Measurements from ENCODE around the gene RBBP8NL. TPM values are rescaled to one million over a fixed set of nuclear protein-coding genes. Genes with fewer than 3 reads are reported as not detected.

Gene RBBP8NL
- polyA plus RNA-seq, 3 donors: not detected

- Histone ChIP-seq H3K4me3 (replicated peaks in 1 of 3; ENCODE audit: low read depth in 2 of 3, low read length in 3 of 3) (no peak overlapping the region), H3K27me3 (ENCODE audit: control insufficient read depth in 2 of 2, insufficient read depth in 2 of 2, low read length in 2 of 2) (no peaks in the 10 kb centered on the region), H3K4me2 (replicated peaks; ENCODE audit: extremely low read depth, low read length, poor library complexity, severe bottlenecking) (no peak overlapping the region), H3K79me2 (ENCODE audit: insufficient read depth, low read length) (peaks cover 25% of the 10 kb centered on the region), H3K4me1 (ENCODE audit: control insufficient read depth in 1 of 2, insufficient read depth in 2 of 2, low read length in 2 of 2) (peaks cover 9 to 12% of the 10 kb centered on the region in 2 donors), H4K20me1 (ENCODE audit: insufficient read depth, low read length) (peaks cover 29% of the 10 kb centered on the region), H3K9ac (ENCODE audit: insufficient read depth, low read length, poor library complexity, severe bottlenecking) (no peak overlapping the region), H3K36me3 (replicated peaks in 1 of 2; ENCODE audit: control insufficient read depth in 1 of 2, insufficient read depth in 2 of 2, low read length in 2 of 2) (peaks cover 27 to 58% of the 10 kb centered on the region in 2 donors), H2AFZ (ENCODE audit: insufficient read depth, low read depth, low read length, poor library complexity, severe bottlenecking) (no peak overlapping the region), H3K27ac (ENCODE audit: low read depth in 1 of 2, low read length in 2 of 2) (no peak overlapping the region), H3K9me3 (replicated peaks in 1 of 2; ENCODE audit: control insufficient read depth in 1 of 2, insufficient read depth in 1 of 2, low read length in 2 of 2) (no peaks in the 10 kb centered on the region)
- Mint-ChIP-seq H3K4me3 (no peak overlapping the region), H3K4me1 (peaks cover 12% of the 10 kb centered on the region), H3K27ac (peak overlapping the region in 1 of 7 donors; percentile 56), H3K27me3 (ENCODE audit: low read depth in 3 of 3) (no peaks in the 10 kb centered on the region), H3K36me3 (peaks cover 43 to 71% of the 10 kb centered on the region in 2 donors), H3K9me3 (no peaks in the 10 kb centered on the region)
- no peak for TF ChIP-seq CTCF (IDR thresholded peaks at IDR 0.05)
- intact Hi-C loops (cut with micrococcal nuclease): no loop called here
- no peak for DNase-seq
- 90% methylated on average over 8 of the region's 10 CpGs for WGBS (ENCODE audit: insufficient coverage)
These were observed 35.3 kb downstream of the RBBP8NL start for GRCh38 chr20:62392077-62392418.

GRCh38 chr20:62391165-62392076 is 35.9 kb downstream of the RBBP8NL start:
- Histone ChIP-seq H3K27ac (ENCODE audit: low read depth in 1 of 2, low read length in 2 of 2) (no peak overlapping the region), H3K79me2 (ENCODE audit: insufficient read depth, low read length) (peaks cover 31% of the 10 kb centered on the region), H3K4me2 (replicated peaks; ENCODE audit: extremely low read depth, low read length, poor library complexity, severe bottlenecking) (no peak overlapping the region), H3K27me3 (ENCODE audit: control insufficient read depth in 2 of 2, insufficient read depth in 2 of 2, low read length in 2 of 2) (no peaks in the 10 kb centered on the region), H2AFZ (ENCODE audit: insufficient read depth, low read depth, low read length, poor library complexity, severe bottlenecking) (no peak overlapping the region), H3K4me3 (replicated peaks in 1 of 3; ENCODE audit: low read depth in 2 of 3, low read length in 3 of 3) (no peak overlapping the region), H4K20me1 (ENCODE audit: insufficient read depth, low read length) (peaks cover 29% of the 10 kb centered on the region), H3K36me3 (replicated peaks in 1 of 2; ENCODE audit: control insufficient read depth in 1 of 2, insufficient read depth in 2 of 2, low read length in 2 of 2) (peaks cover 27 to 58% of the 10 kb centered on the region in 2 donors), H3K9ac (ENCODE audit: insufficient read depth, low read length, poor library complexity, severe bottlenecking) (no peak overlapping the region), H3K4me1 (ENCODE audit: control insufficient read depth in 1 of 2, insufficient read depth in 2 of 2, low read length in 2 of 2) (peaks cover 9 to 13% of the 10 kb centered on the region in 2 donors), H3K9me3 (replicated peaks in 1 of 2; ENCODE audit: control insufficient read depth in 1 of 2, insufficient read depth in 1 of 2, low read length in 2 of 2) (no peaks in the 10 kb centered on the region)
- TF ChIP-seq CTCF (IDR thresholded peaks at IDR 0.05): no peak
- Mint-ChIP-seq H3K36me3 (peaks cover 43 to 71% of the 10 kb centered on the region in 2 donors), H3K4me3 (no peak overlapping the region), H3K27me3 (ENCODE audit: low read depth in 3 of 3) (no peaks in the 10 kb centered on the region), H3K9me3 (peaks cover 0 to 1% (median 0%) of the 10 kb centered on the region in 7 donors), H3K27ac (peak overlapping the region in 1 of 7 donors; percentile 56), H3K4me1 (peaks cover 12% of the 10 kb centered on the region)
- DNase-seq: no peak
- WGBS (ENCODE audit: insufficient coverage): 96% methylated on average over 41 of the region's 44 CpGs
- intact Hi-C loops (cut with micrococcal nuclease): no loop called here
